Activated naive CD8-positive, alpha-beta T cell (primary cell): ENCODE measurements around the gene CENATAC.
"Not testable (repeated sequence)": the region's sequence is repeated elsewhere in the genome, so short reads cannot be mapped to it uniquely, and the experiment has no call there.

ENCODE experiments used
- H3K27ac Mint-ChIP-seq: one replicate; pipeline ENCODE4 v1.8.0; 2021; ENCODE audit warnings: mixed read lengths
- H3K27me3 Mint-ChIP-seq: one replicate; pipeline ENCODE4 v1.8.0; 2021; ENCODE audit warnings: mixed read lengths
- H3K36me3 Mint-ChIP-seq: one replicate; pipeline ENCODE4 v1.8.0; 2021; ENCODE audit warnings: mixed read lengths
- H3K4me1 Mint-ChIP-seq: one replicate; pipeline ENCODE4 v1.8.0; 2021; ENCODE audit warnings: low read depth, mixed read lengths
- H3K4me3 Mint-ChIP-seq: one replicate; pipeline ENCODE4 v1.8.0; 2021; ENCODE audit warnings: mild to moderate bottlenecking, mixed read lengths
- H3K9me3 Mint-ChIP-seq: one replicate; pipeline ENCODE4 v1.8.0; 2021; ENCODE audit warnings: low read depth, mixed read lengths

Gene CENATAC

GRCh38 chr11:118979434-118979833 is 18.5 kb upstream of the CENATAC start:
- Mint-ChIP-seq H3K9me3 (no peaks in the 10 kb centered on the region), H3K4me1 (no peaks in the 10 kb centered on the region), H3K36me3 (no peaks in the 10 kb centered on the region), H3K27me3 (peaks cover 7% of the 10 kb centered on the region), H3K27ac (no peak overlapping the region), H3K4me3 (no peak overlapping the region)

DNA sequence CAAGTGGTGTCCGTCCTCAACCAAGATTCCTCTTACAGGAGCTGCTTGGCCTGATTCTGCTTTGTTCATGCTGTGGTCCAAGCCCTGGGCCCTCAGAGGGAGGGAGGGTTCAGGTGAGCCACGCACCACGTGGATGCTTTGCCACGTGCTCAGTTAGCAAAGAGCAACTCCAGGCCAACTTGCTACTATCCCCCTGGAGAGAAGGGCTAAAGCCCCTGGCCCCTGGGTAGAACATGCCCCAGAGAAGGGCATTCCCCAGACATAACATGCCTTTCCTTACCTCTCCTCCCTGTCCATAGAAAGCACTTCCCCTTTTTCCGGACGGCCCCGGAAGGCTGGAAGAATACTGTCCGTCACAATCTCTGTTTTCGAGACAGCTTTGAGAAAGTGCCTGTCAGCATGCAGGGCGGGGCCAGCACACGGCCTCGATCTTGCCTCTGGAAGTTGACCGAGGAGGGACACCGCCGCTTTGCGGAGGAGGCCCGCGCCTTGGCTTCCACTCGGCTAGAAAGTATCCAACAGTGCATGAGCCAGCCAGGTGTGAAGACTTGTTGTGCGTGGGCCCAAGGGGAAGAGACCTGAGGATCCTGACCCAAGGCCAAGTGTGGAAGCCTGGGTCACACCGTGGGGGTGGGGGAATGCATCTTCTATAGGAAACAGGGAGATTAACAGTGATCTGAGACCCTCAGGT is 17.6 kb upstream of the CENATAC start:
- Mint-ChIP-seq H3K9me3 (no peaks in the 10 kb centered on the region), H3K4me1 (no peaks in the 10 kb centered on the region), H3K27me3 (peaks cover 1% of the 10 kb centered on the region), H3K27ac (no peak overlapping the region), H3K36me3 (no peaks in the 10 kb centered on the region), H3K4me3 (no peak overlapping the region)

DNA sequence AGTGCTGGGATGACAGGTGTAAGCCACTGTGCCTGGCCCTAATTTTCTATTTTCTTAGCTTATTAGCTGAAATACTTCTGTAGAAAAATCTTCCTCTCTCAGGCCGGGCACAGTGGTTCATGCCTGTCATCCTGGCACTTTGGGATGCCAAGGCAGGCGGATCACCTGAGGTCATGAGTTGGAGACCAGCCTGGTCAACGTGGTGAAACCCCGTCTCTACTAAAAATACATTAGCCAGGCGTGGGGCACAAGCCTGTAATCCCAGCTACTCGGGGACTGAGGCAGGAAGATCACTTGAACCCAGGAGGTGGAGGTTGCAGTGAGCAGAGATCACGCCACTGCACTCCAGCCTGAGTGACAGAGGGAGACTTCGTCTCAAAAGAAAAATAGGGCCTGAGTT is 13.6 kb upstream of the CENATAC start:
- H3K4me3 Mint-ChIP-seq, H3K27ac Mint-ChIP-seq, H3K27me3 Mint-ChIP-seq, H3K9me3 Mint-ChIP-seq, H3K36me3 Mint-ChIP-seq, H3K4me1 Mint-ChIP-seq: not testable (repeated sequence)

DNA sequence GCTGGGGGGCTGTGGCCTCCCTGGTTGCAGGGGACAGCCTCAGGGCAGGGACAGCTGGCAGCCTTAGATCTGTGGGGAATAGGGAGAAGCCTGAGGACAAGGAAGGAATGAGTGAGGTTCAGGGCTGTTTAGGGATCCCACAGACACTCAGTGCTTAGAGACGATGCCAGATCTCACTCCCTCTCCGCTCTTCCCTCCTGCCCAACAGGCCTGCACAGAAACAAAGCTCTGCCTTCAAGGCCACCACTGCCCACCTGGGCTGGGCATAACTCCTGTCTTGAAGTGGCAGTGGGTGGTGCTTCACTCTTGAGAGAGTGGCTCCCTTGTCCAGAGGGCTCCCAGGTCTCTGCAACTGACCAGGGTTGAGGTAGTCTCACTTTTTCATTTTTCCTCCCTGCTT is 13.1 kb upstream of the CENATAC start:
- no peak overlapping the region for H3K4me3 Mint-ChIP-seq
- H3K27ac Mint-ChIP-seq, result no peak overlapping the region
- no peaks in the 10 kb centered on the region for H3K9me3 Mint-ChIP-seq
- no peaks in the 10 kb centered on the region for H3K36me3 Mint-ChIP-seq
- no peaks in the 10 kb centered on the region for H3K27me3 Mint-ChIP-seq
- no peaks in the 10 kb centered on the region for H3K4me1 Mint-ChIP-seq

DNA sequence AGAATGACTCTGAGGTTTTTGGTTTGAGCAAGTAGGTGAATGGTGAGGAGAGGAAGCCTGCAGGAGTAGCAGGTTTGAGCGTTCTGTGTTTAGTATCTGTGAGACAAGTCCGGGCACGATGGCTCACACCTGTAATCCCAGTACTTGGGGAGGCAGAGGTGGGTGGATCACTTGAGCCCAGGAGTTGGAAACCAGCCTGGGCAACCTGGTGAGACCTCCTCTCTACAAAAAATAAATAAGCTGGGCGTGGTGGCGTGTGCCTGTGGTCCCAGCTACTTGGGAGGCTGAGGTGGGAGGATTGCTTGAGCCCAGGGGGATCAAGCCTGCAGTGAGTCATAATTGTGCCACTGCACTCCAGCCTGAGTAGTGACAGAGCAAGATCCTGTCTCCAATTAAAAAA is 9.7 kb upstream of the CENATAC start:
- Mint-ChIP-seq H3K27ac (no peak overlapping the region), H3K4me3 (no peak overlapping the region)

DNA sequence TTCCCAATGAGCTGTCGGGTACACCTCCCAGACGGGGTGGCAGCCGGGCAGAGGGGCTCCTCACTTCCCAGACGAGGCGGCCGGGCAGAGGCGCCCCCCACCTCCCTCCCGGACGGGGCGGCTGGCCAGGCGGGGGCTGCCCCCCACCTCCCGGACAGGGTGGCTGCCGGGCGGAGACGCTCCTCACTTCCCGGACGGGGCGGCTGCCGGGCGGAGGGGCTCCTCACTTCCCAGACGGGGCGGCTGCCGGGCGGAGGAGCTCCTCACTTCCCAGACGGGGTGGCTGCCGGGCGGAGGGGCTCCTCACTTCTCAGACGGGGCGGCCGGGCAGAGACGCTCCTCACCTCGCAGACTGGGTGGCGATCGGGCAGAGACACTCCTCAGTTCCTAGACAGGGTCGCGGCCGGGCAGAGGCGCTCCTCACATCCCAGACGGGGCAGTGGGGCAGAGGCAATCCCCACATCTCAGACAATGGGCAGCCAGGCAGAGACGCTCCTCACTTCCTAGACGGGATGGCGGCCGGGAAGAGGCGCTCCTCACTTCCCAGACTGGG is 6.4 kb upstream of the CENATAC start:
- H3K9me3 Mint-ChIP-seq, H3K27ac Mint-ChIP-seq, H3K4me1 Mint-ChIP-seq, H3K27me3 Mint-ChIP-seq, H3K36me3 Mint-ChIP-seq, H3K4me3 Mint-ChIP-seq: not testable (repeated sequence)

More for the DNA sequence above, 9.7 kb upstream of the CENATAC start:
- H3K4me1 Mint-ChIP-seq, result no peaks in the 10 kb centered on the region
- H3K27me3 Mint-ChIP-seq, result no peaks in the 10 kb centered on the region
- no peaks in the 10 kb centered on the region for H3K9me3 Mint-ChIP-seq
- H3K36me3 Mint-ChIP-seq, result no peaks in the 10 kb centered on the region

DNA sequence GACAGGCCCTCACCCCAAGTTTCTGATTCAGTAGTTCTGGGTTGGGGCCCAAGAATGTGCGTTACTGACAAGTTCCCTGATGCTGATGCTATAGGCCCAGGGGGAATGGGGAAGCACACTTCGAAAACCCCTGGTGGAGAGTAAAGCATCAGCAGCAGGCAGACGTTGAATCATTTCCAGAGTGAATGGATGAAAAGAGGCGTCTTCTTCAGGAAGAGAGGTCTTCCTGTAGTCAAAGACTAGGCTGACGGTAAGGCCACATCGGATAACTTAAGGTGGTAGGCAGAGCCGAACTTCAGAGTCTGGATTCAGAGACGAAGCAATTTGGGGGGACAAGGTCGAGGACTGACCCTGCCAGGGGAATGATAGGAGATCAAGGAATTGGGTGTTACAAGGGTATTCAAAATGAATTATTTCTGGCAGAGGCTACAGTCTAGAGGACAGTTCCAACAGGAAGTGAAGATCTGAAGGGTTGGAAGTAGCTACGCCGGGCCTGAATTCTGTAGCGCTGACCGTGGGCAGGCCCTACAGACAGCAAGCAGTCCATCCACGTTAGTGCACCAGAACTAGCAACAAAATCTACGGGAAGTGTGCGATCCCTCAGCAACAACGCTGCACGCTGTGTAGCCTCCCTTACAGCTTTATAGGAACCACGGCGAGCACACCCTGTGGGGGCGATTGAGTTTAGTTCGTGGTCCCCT is 862 bp upstream of the CENATAC start:
- H3K27me3 Mint-ChIP-seq, result no peaks in the 10 kb centered on the region
- no peaks in the 10 kb centered on the region for H3K9me3 Mint-ChIP-seq
- peaks cover 30% of the 10 kb centered on the region for H3K4me1 Mint-ChIP-seq
- peaks cover 2% of the 10 kb centered on the region for H3K36me3 Mint-ChIP-seq
- peak overlapping the region; percentile 95 for H3K4me3 Mint-ChIP-seq
- peak overlapping the region; percentile 97 for H3K27ac Mint-ChIP-seq

DNA sequence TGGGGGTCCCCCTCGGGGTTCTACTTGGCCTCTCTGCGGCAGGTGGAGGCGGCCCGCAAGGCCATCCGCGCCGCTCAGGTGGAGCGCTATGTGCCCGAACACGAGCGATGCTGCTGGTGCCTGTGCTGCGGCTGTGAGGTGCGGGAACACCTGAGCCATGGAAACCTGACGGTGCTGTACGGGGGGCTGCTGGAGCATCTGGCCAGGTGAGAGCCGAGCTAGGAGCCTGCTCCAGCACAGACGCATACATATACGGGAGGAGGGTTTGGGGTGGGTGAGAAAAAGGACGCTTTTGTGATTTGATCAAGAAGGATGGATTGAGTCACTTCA is 415 bp downstream of the CENATAC start:
- H3K9me3 Mint-ChIP-seq, result no peaks in the 10 kb centered on the region
- peak overlapping the region; percentile 95 for H3K4me3 Mint-ChIP-seq
- H3K27me3 Mint-ChIP-seq, result no peaks in the 10 kb centered on the region
- peak overlapping the region; percentile 97 for H3K27ac Mint-ChIP-seq
- peaks cover 33% of the 10 kb centered on the region for H3K4me1 Mint-ChIP-seq
- peaks cover 5% of the 10 kb centered on the region for H3K36me3 Mint-ChIP-seq

- Mint-ChIP-seq H3K27me3 (no peaks in the 10 kb centered on the region), H3K9me3 (no peaks in the 10 kb centered on the region), H3K4me3 (peak overlapping the region; percentile 95), H3K4me1 (peaks cover 33% of the 10 kb centered on the region), H3K36me3 (peaks cover 5% of the 10 kb centered on the region), H3K27ac (peak overlapping the region; percentile 97)
Measured at GRCh38 chr11:118998822-118999221, 884 bp downstream of the CENATAC start.

DNA sequence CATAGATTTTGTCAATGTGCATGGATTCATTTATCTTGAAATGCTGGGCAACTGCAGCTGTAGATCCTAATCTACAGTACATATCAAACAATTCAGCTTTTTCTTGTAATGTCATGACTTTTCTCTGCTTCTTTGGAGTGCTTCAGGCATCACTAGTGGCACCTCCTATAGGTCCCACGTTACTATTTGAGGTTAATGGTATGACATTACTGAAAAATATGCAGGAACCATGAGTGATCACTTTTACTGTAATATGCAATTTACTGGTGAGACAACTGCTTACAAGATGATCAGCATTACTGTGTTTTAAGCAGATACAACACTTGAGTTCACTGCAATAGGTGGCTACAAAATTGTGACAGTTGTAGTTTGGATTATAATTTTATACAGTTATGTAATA is 3.0 kb downstream of the CENATAC start:
- Mint-ChIP-seq H3K9me3 (no peaks in the 10 kb centered on the region), H3K27me3 (no peaks in the 10 kb centered on the region), H3K4me1 (peaks cover 36% of the 10 kb centered on the region), H3K27ac (peak overlapping the region; percentile 64), H3K36me3 (peaks cover 6% of the 10 kb centered on the region), H3K4me3 (peak overlapping the region; percentile 62)

- peaks cover 4% of the 10 kb centered on the region for H3K36me3 Mint-ChIP-seq
- H3K27me3 Mint-ChIP-seq, result no peaks in the 10 kb centered on the region
- H3K27ac Mint-ChIP-seq, result peak overlapping the region; percentile 1
- peaks cover 12% of the 10 kb centered on the region for H3K4me1 Mint-ChIP-seq
- peak overlapping the region; percentile 12 for H3K4me3 Mint-ChIP-seq
- H3K9me3 Mint-ChIP-seq, result no peaks in the 10 kb centered on the region
Measured at GRCh38 chr11:119006656-119007055, 8.7 kb downstream of the CENATAC start.

GRCh38 chr11:119011476-119012053 is 13.6 kb downstream of the CENATAC start:
- Mint-ChIP-seq H3K4me1 (peaks cover 32% of the 10 kb centered on the region), H3K4me3 (no peak overlapping the region), H3K27ac (no peak overlapping the region), H3K27me3 (no peaks in the 10 kb centered on the region), H3K9me3 (no peaks in the 10 kb centered on the region), H3K36me3 (peaks cover 13% of the 10 kb centered on the region)

GRCh38 chr11:119012629-119013170 is 14.8 kb downstream of the CENATAC start:
- H3K36me3 Mint-ChIP-seq, result peaks cover 16% of the 10 kb centered on the region
- H3K4me1 Mint-ChIP-seq, result peaks cover 35% of the 10 kb centered on the region
- H3K4me3 Mint-ChIP-seq, result no peak overlapping the region

DNA sequence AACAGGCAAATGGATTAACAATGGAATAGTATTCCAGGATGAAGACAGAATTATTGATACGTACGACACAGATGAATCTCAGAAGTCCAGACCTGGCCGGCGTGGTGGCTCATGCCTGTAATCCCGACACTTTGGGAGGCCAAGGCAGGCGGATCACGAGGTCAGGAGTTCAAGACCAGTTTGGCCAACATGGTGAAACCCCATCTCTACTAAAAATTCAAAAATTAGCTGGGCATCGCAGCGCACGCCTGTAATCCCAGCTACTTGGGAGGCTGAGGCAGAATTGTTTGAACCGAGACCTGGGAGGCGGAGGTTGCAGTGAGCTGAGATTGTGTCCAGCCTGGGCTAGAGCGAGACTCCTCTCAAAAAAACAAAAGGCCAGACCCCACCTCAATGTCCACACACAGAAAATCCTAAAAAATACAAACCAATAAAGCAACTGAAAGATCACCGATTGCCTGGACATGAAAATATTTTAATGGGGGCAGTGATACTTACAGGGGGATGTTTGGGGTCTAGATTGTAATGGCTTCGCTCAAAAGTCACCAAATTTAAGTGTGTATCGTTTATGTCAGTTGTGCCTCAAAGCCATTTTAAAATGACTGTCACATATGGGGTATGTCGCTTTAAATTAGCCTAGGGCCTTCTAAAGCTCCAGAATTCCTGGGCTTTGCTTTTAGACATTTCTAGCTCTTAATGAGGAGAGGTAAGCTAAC is 16.4 kb downstream of the CENATAC start:
- Mint-ChIP-seq H3K36me3 (peaks cover 16% of the 10 kb centered on the region), H3K27ac (peak overlapping the region; percentile 89), H3K4me3 (peak overlapping the region; percentile 58), H3K4me1 (peaks cover 35% of the 10 kb centered on the region), H3K9me3 (no peaks in the 10 kb centered on the region), H3K27me3 (no peaks in the 10 kb centered on the region)

More at GRCh38 chr11:119012629-119013170, 14.8 kb downstream of the CENATAC start:
- Mint-ChIP-seq H3K27ac (peak overlapping the region; percentile 31), H3K9me3 (no peaks in the 10 kb centered on the region), H3K27me3 (no peaks in the 10 kb centered on the region)
